Lower leg skin (tissue), 3 donors: ENCODE measurements around the gene ANKHD1.

Source experiments
- CTCF ChIP-seq, 3 donors: fragments of 450-650 bp; IDR thresholded peaks; one replicate each; pipeline ENCODE4 v1.5.1; 2016; ENCODE audit warnings: antibody characterized with exemption in 3 of 3, mild to moderate bottlenecking in 3 of 3, moderate library complexity in 2 of 3
- POLR2A ChIP-seq, 2 donors: fragments of 450-650 bp; IDR thresholded peaks; one replicate each; pipeline ENCODE4 v1.6.1; 2016 to 2017; ENCODE audit warnings: antibody characterized with exemption in 2 of 2, mild to moderate bottlenecking in 1 of 2, moderate library complexity in 1 of 2

DNA sequence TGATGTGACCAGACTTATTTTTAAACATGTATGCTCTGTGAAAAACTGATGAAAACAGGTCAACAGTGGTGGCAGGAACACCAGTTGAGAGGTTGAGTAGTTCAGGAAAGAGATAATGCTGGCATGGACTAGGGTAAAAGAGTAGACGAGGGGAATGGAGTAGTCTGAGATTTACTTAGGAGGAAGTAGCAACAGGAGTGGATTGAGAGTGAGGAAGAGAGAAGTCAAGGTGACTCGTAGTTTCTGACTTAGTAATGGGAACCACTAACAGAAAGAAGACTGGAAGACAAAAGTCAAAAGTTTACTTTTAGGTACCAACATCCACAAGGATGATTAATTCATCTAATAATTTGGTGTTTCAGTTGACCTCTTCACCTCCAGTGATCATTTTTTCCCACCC is 152.0 kb downstream of the ANKHD1 start:
- TF ChIP-seq CTCF (IDR thresholded peaks at IDR 0.05): no peak
- TF ChIP-seq POLR2A (IDR thresholded peaks at IDR 0.05): no peak
